Measurements from ENCODE around the gene TRPM3. TPM values are rescaled to one million over a fixed set of nuclear protein-coding genes. Genes with fewer than 3 reads are reported as not detected.

The TRPM3 gene
- total and polyA plus RNA-seq, 2 donors (not counting 1 experiment from before 2014, with no cell fraction given): not detected

DNA sequence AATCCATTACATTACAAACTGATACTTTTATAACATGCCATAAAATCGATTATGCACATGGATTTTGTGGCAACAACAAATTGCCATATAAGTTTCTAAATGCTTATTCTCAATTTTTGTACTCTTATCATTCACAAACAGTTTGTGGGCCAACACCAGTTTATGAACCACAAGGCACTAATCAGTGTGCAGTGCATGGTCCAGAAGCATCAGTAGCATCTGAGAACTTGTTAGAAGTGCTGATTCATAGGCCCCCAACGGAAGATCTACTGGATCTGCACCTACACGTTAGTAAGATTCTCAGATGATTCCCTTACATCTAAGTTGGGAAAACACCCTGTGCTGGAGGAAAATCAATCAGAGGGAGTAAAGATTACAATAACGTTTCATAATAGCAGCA, 242.8 kb downstream of the TRPM3 start:
- no peaks in the 10 kb centered on the region for H3K9me3 Mint-ChIP-seq (ENCODE audit: insufficient read depth)
- no peaks in the 10 kb centered on the region for H3K4me1 Mint-ChIP-seq
- Histone ChIP-seq H3K9ac (ENCODE audit: low read length) (no peak overlapping the region), H3K4me3 (ENCODE audit: control extremely low read depth in 1 of 5, extremely low read depth in 1 of 5, insufficient read depth in 1 of 5, low read depth in 2 of 5, low read length in 4 of 5) (no peak overlapping the region), H3K4me2 (replicated peaks; ENCODE audit: low read depth, low read length, poor library complexity, severe bottlenecking) (no peak overlapping the region), H3K9me3 (ENCODE audit: control extremely low read depth in 1 of 3, control insufficient read depth in 2 of 3, insufficient read depth in 1 of 3, low read length in 2 of 3) (no peaks in the 10 kb centered on the region), H4K20me1 (ENCODE audit: control insufficient read depth, insufficient read depth, low read length, poor library complexity, severe bottlenecking) (no peaks in the 10 kb centered on the region), H2AFZ (ENCODE audit: insufficient read depth, low read depth, low read length, poor library complexity, severe bottlenecking) (no peak overlapping the region), H3K36me3 (replicated peaks in 1 of 2; ENCODE audit: control extremely low read depth in 1 of 2, control insufficient read depth in 1 of 2, extremely low read depth in 1 of 2, insufficient read depth in 2 of 2, low read length in 1 of 2) (no peaks in the 10 kb centered on the region), H3K4me1 (ENCODE audit: control insufficient read depth in 2 of 2, insufficient read depth in 2 of 2, low read length in 2 of 2) (no peaks in the 10 kb centered on the region), H3K27me3 (replicated peaks in 1 of 4; ENCODE audit: control extremely low read depth in 1 of 4, control insufficient read depth in 3 of 4, insufficient read depth in 4 of 4, low read length in 3 of 4) (no peaks in the 10 kb centered on the region), H3K27ac (ENCODE audit: low read length in 2 of 2) (no peak overlapping the region), H3K79me2 (ENCODE audit: control insufficient read depth, insufficient read depth, low read length) (no peaks in the 10 kb centered on the region)
- intact Hi-C loops (cut with micrococcal nuclease): no loop called here
- no peak overlapping the region for H3K27ac Mint-ChIP-seq
- WGBS (ENCODE audit: insufficient coverage): no CpG with 5 or more reads among the region's 4 CpGs
- no peaks in the 10 kb centered on the region for H3K27me3 Mint-ChIP-seq
- CTCF ChIA-PET: no interaction called here
- POLR2A ChIA-PET: no interaction called here
- DNase-seq (no peak), ATAC-seq (ENCODE audit: low read depth) (no peak)
- H3K4me3 Mint-ChIP-seq: no peak overlapping the region
- TF ChIP-seq, protein P1, sequence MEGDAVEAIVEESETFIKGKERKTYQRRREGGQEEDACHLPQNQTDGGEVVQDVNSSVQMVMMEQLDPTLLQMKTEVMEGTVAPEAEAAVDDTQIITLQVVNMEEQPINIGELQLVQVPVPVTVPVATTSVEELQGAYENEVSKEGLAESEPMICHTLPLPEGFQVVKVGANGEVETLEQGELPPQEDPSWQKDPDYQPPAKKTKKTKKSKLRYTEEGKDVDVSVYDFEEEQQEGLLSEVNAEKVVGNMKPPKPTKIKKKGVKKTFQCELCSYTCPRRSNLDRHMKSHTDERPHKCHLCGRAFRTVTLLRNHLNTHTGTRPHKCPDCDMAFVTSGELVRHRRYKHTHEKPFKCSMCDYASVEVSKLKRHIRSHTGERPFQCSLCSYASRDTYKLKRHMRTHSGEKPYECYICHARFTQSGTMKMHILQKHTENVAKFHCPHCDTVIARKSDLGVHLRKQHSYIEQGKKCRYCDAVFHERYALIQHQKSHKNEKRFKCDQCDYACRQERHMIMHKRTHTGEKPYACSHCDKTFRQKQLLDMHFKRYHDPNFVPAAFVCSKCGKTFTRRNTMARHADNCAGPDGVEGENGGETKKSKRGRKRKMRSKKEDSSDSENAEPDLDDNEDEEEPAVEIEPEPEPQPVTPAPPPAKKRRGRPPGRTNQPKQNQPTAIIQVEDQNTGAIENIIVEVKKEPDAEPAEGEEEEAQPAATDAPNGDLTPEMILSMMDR (IDR thresholded peaks at IDR 0.05): no peak
- TF ChIP-seq EZH2 (IDR thresholded peaks at IDR 0.05; ENCODE audit: borderline replicate concordance, insufficient read depth, low read depth, low read length, poor library complexity, severe bottlenecking): no peak

- intact Hi-C loops (cut with micrococcal nuclease): no loop called here
- Mint-ChIP-seq H3K4me1 (no peaks in the 10 kb centered on the region), H3K9me3 (ENCODE audit: insufficient read depth) (peaks cover 2% of the 10 kb centered on the region), H3K27ac (no peak overlapping the region), H3K4me3 (no peak overlapping the region), H3K27me3 (no peaks in the 10 kb centered on the region)
- H2AFZ ChIP-seq (ENCODE audit: insufficient read depth, low read depth, low read length, poor library complexity, severe bottlenecking): no peak overlapping the region
- WGBS (ENCODE audit: insufficient coverage): no CpG with 5 or more reads among the region's 1 CpG
- no peaks in the 10 kb centered on the region for H3K4me1 ChIP-seq (ENCODE audit: control insufficient read depth in 2 of 2, insufficient read depth in 2 of 2, low read length in 2 of 2)
- no peak overlapping the region for H3K27ac ChIP-seq (ENCODE audit: low read length in 2 of 2)
- no peaks in the 10 kb centered on the region for H3K9me3 ChIP-seq (ENCODE audit: control extremely low read depth in 1 of 3, control insufficient read depth in 2 of 3, insufficient read depth in 1 of 3, low read length in 2 of 3)
- no peak overlapping the region for H3K4me2 ChIP-seq (replicated peaks; ENCODE audit: low read depth, low read length, poor library complexity, severe bottlenecking)
- ATAC-seq (ENCODE audit: low read depth) (no peak), DNase-seq (no peak)
- H3K9ac ChIP-seq (ENCODE audit: low read length): no peak overlapping the region
- no peaks in the 10 kb centered on the region for H3K36me3 ChIP-seq (replicated peaks in 1 of 2; ENCODE audit: control extremely low read depth in 1 of 2, control insufficient read depth in 1 of 2, extremely low read depth in 1 of 2, insufficient read depth in 2 of 2, low read length in 1 of 2)
- no peaks in the 10 kb centered on the region for H3K27me3 ChIP-seq (replicated peaks in 1 of 4; ENCODE audit: control extremely low read depth in 1 of 4, control insufficient read depth in 3 of 4, insufficient read depth in 4 of 4, low read length in 3 of 4)
- TF ChIP-seq EZH2 (IDR thresholded peaks at IDR 0.05; ENCODE audit: borderline replicate concordance, insufficient read depth, low read depth, low read length, poor library complexity, severe bottlenecking): no peak
- TF ChIP-seq, protein P1 (IDR thresholded peaks at IDR 0.05): no peak
- no peaks in the 10 kb centered on the region for H4K20me1 ChIP-seq (ENCODE audit: control insufficient read depth, insufficient read depth, low read length, poor library complexity, severe bottlenecking)
- POLR2A ChIA-PET: no interaction called here
- CTCF ChIA-PET: no interaction called here
- H3K79me2 ChIP-seq (ENCODE audit: control insufficient read depth, insufficient read depth, low read length): no peaks in the 10 kb centered on the region
- H3K4me3 ChIP-seq (ENCODE audit: control extremely low read depth in 1 of 5, extremely low read depth in 1 of 5, insufficient read depth in 1 of 5, low read depth in 2 of 5, low read length in 4 of 5): no peak overlapping the region
These were observed 247.0 kb downstream of the TRPM3 start for GRCh38 chr9:70874451-70874850.
